H1 (cell line): ENCODE measurements around the gene SERPINA1. TPM values are rescaled to one million over a fixed set of nuclear protein-coding genes. Genes with fewer than 3 reads are reported as not detected.

Source experiments
- CTCF ChIA-PET: fragments of 300-600 bp; sonication (Branson Sonifier 250); formaldehyde crosslinking; loops from one replicate; lab custom pipeline; 2021; ENCODE audit not compliant: partially characterized antibody; lab: Charles Lee
- POLR2A ChIA-PET: fragments of 300-600 bp; sonication (Branson Sonifier 250); formaldehyde crosslinking; loops from one replicate; lab custom pipeline; 2021; ENCODE audit warnings: inconsistent platforms; ENCODE audit not compliant: partially characterized antibody; lab: Charles Lee
- DNase-seq, 2 experiments: peaks; one replicate each; pipeline versions ENCODE4 v3.0.0 to v3.0.0-alpha.2; 2010 to 2022; ENCODE audit warnings: low spot score in 2 of 2, low read depth in 1 of 2, mixed read lengths in 1 of 2
- FAIRE-seq: peaks from 2 replicates; lab custom pipeline; 2011; peaks lifted over from hg19 to GRCh38; lab: Jason Lieb, UNC
- H2AFZ ChIP-seq: 2 replicates; pipeline ENCODE4 v1.8.1; 2012; ENCODE audit warnings: low read length, inconsistent platforms
- H2AK5ac ChIP-seq: 2 replicates; pipeline ENCODE4 v1.6.1; 2013; ENCODE audit warnings: low read depth, low read length
- H2BK120ac ChIP-seq: replicated peaks from 2 replicates; pipeline ENCODE3; 2013; ENCODE audit warnings: low read depth, low read length, inconsistent platforms
- H2BK12ac ChIP-seq: 2 replicates; pipeline ENCODE4 v1.6.1; 2013; ENCODE audit warnings: low read depth, low read length
- H2BK15ac ChIP-seq: 2 replicates; pipeline ENCODE4 v1.6.1; 2013; ENCODE audit warnings: low read length
- H2BK20ac ChIP-seq: 2 replicates; pipeline ENCODE4 v1.6.1; 2013; ENCODE audit warnings: low read length
- H2BK5ac ChIP-seq: 2 replicates; pipeline ENCODE4 v1.6.1; 2013; ENCODE audit warnings: low read depth, low read length
- H3K14ac ChIP-seq: 2 replicates; pipeline ENCODE4 v1.6.1; 2013; ENCODE audit warnings: inconsistent platforms; ENCODE audit not compliant: insufficient read length
- H3K18ac ChIP-seq: 2 replicates; pipeline ENCODE4 v1.6.1; 2013; ENCODE audit warnings: low read length; ENCODE audit errors: extremely low read depth
- H3K23ac ChIP-seq: 2 replicates; pipeline ENCODE4 v1.6.1; 2013; ENCODE audit warnings: inconsistent platforms; ENCODE audit not compliant: insufficient read length
- H3K23me2 ChIP-seq: 2 replicates; pipeline ENCODE4 v1.6.1; 2013; ENCODE audit warnings: low read depth, low read length
- H3K27ac ChIP-seq: 2 replicates; pipeline ENCODE4 v1.6.1; 2011; ENCODE audit warnings: low read depth, low read length, inconsistent platforms
- H3K27me3 ChIP-seq, 4 experiments: replicated peaks in 1 of 4; 1 replicate in 1 of 4; 2 replicates in 3 of 4; pipeline versions ENCODE4 v1.6.1 to v1.8.1; 2011 to 2013; ENCODE audit warnings: low read length in 3 of 4, mild to moderate bottlenecking in 3 of 4, inconsistent platforms in 2 of 4, mixed read lengths in 2 of 4, moderate library complexity in 1 of 4; ENCODE audit not compliant: control insufficient read depth in 3 of 4, insufficient read depth in 3 of 4; ENCODE audit errors: extremely low read depth in 1 of 4
- H3K36me3 ChIP-seq, 4 experiments: 2 replicates each; pipeline versions ENCODE4 v1.6.1 to v1.8.1; 2011 to 2013; ENCODE audit warnings: mild to moderate bottlenecking in 4 of 4, low read length in 3 of 4, moderate library complexity in 2 of 4, control low read depth in 1 of 4, inconsistent platforms in 1 of 4; ENCODE audit not compliant: insufficient read depth in 4 of 4, control insufficient read depth in 2 of 4
- H3K4ac ChIP-seq: replicated peaks from 2 replicates; pipeline ENCODE3; 2013; ENCODE audit warnings: low read length, low read depth, mixed read lengths, inconsistent platforms; ENCODE audit not compliant: insufficient read length
- H3K4me1 ChIP-seq, 4 experiments: replicated peaks in 1 of 4; 1 replicate in 1 of 4; 2 replicates in 3 of 4; pipeline versions ENCODE4 v1.6.1 to v1.8.1; 2011 to 2013; ENCODE audit warnings: low read length in 3 of 4, inconsistent platforms in 2 of 4, mixed read lengths in 1 of 4; ENCODE audit not compliant: insufficient read depth in 4 of 4, control insufficient read depth in 3 of 4
- H3K4me2 ChIP-seq, 2 experiments: 2 replicates each; pipeline versions ENCODE4 v1.6.1 to v1.8.1; 2011 to 2013; ENCODE audit warnings: low read depth in 2 of 2, low read length in 2 of 2, control low read depth in 1 of 2, inconsistent platforms in 1 of 2, mild to moderate bottlenecking in 1 of 2; ENCODE audit not compliant: insufficient read depth in 1 of 2
- H3K4me3 ChIP-seq, 4 experiments: fragments of 200-600, 300-600 bp in 1 of 4; sonication (generic), shearing (Covaris generic), sonication (Bioruptor Twin) in 1 of 4; 2 replicates each; pipeline versions ENCODE4 v1.5.1 to v1.8.1; 2011 to 2016; ENCODE audit warnings: low read length in 4 of 4, low read depth in 3 of 4, control low read depth in 2 of 4, inconsistent platforms in 2 of 4, mild to moderate bottlenecking in 2 of 4, mixed read lengths in 1 of 4, moderate library complexity in 1 of 4; ENCODE audit not compliant: insufficient read depth in 2 of 4; ENCODE audit errors: extremely low read depth in 1 of 4
- H3K56ac ChIP-seq: replicated peaks from 2 replicates; pipeline ENCODE3; 2013; ENCODE audit warnings: low read depth, mild to moderate bottlenecking, mixed read lengths, low read length, inconsistent platforms; ENCODE audit not compliant: insufficient read length
- H3K79me1 ChIP-seq: 2 replicates; pipeline ENCODE4 v1.6.1; 2013; ENCODE audit warnings: low read depth, low read length, control low read depth
- H3K79me2 ChIP-seq, 2 experiments: 2 replicates each; pipeline versions ENCODE4 v1.6.1 to v1.8.1; 2012 to 2013; ENCODE audit warnings: low read length in 2 of 2, mild to moderate bottlenecking in 2 of 2, inconsistent platforms in 1 of 2; ENCODE audit not compliant: insufficient read depth in 2 of 2, control insufficient read depth in 1 of 2
- H3K9ac ChIP-seq, 4 experiments: replicated peaks in 1 of 4; 1 replicate in 1 of 4; 2 replicates in 3 of 4; pipeline versions ENCODE4 v1.6.1 to v1.8.1; 2011 to 2013; ENCODE audit warnings: low read depth in 3 of 4, low read length in 3 of 4, control low read depth in 2 of 4, mild to moderate bottlenecking in 2 of 4, moderate library complexity in 2 of 4, inconsistent platforms in 1 of 4; ENCODE audit errors: extremely low read depth in 1 of 4
- H3K9me3 ChIP-seq, 2 experiments: 2 replicates each; pipeline versions ENCODE4 v1.6.1 to v1.8.1; 2012 to 2013; ENCODE audit warnings: mild to moderate bottlenecking in 2 of 2, moderate library complexity in 2 of 2, control low read depth in 1 of 2, inconsistent platforms in 1 of 2, low read depth in 1 of 2, low read length in 1 of 2, mixed read lengths in 1 of 2; ENCODE audit not compliant: insufficient read depth in 2 of 2
- H4K20me1 ChIP-seq, 2 experiments: replicated peaks in 1 of 2; 2 replicates each; pipeline versions ENCODE3 to v1.8.1; 2011 to 2013; ENCODE audit warnings: inconsistent platforms in 2 of 2, low read length in 2 of 2, mild to moderate bottlenecking in 1 of 2; ENCODE audit not compliant: insufficient read depth in 2 of 2, control insufficient read depth in 1 of 2
- H4K5ac ChIP-seq: 2 replicates; pipeline ENCODE4 v1.6.1; 2013; ENCODE audit warnings: low read length, low read depth, mixed read lengths, inconsistent platforms; ENCODE audit not compliant: insufficient read length
- H4K8ac ChIP-seq: 2 replicates; pipeline ENCODE4 v1.8.0; 2013; ENCODE audit warnings: mild to moderate bottlenecking, moderate library complexity, low read length, inconsistent platforms; ENCODE audit not compliant: insufficient read depth; ENCODE audit errors: extremely low read depth
- H4K91ac ChIP-seq: replicated peaks from 2 replicates; pipeline ENCODE3; 2013; ENCODE audit warnings: low read length, mixed read lengths, inconsistent platforms; ENCODE audit not compliant: insufficient read length
- BCL11A ChIP-seq, 2 experiments: IDR thresholded peaks; one replicate each; pipeline ENCODE4 v1.6.1; 2011; ENCODE audit warnings: low read depth in 2 of 2, low read length in 2 of 2, mild to moderate bottlenecking in 2 of 2
- BRCA1 ChIP-seq: IDR thresholded peaks from 2 replicates; pipeline ENCODE4 v1.6.1; 2012; ENCODE audit warnings: low read depth, low read length, improper control_type of control experiment
- CEBPB ChIP-seq: IDR thresholded peaks from 2 replicates; pipeline ENCODE4 v1.6.1; 2012; ENCODE audit warnings: low read depth, low read length
- CHD1 ChIP-seq: IDR thresholded peaks from 2 replicates; pipeline ENCODE4 v1.6.1; 2012; ENCODE audit warnings: low read depth, low read length, improper control_type of control experiment
- CTBP2 ChIP-seq: IDR thresholded peaks from 2 replicates; pipeline ENCODE4 v1.7.0; 2011; ENCODE audit warnings: borderline replicate concordance, mild to moderate bottlenecking, moderate library complexity, mixed read lengths, low read length; ENCODE audit not compliant: insufficient read depth, insufficient read length
- FOSL1 ChIP-seq: IDR thresholded peaks from 2 replicates; pipeline ENCODE4 v1.6.1; 2011; ENCODE audit warnings: mild to moderate bottlenecking, low read depth, low read length, moderate library complexity; ENCODE audit not compliant: insufficient read depth
- NANOG ChIP-seq: IDR thresholded peaks from 2 replicates; pipeline ENCODE4 v1.6.1; 2011; ENCODE audit warnings: low read length, low read depth, mild to moderate bottlenecking, inconsistent platforms; ENCODE audit not compliant: insufficient read depth, poor library complexity, severe bottlenecking
- POLR2A ChIP-seq, 2 experiments: IDR thresholded peaks; 1 replicate in 1 of 2; 2 replicates in 1 of 2; pipeline ENCODE4 v1.6.1; 2011; ENCODE audit warnings: low read depth in 2 of 2, low read length in 2 of 2, mild to moderate bottlenecking in 2 of 2; ENCODE audit errors: control extremely low read depth in 1 of 2
- RNF2 ChIP-seq: fragments of 200-900, 300-1000 bp; sonication (generic); IDR thresholded peaks from 2 replicates; pipeline ENCODE4 v1.7.1; 2016; ENCODE audit warnings: borderline replicate concordance, low read depth, mild to moderate bottlenecking, antibody characterized with exemption, low read length; ENCODE audit not compliant: poor library complexity, severe bottlenecking; ENCODE audit errors: missing control alignments
- SAP30 ChIP-seq: fragments of 300-600 bp; sonication (generic); IDR thresholded peaks from 2 replicates; pipeline ENCODE4 v1.7.1; 2012; ENCODE audit warnings: low read length, moderate library complexity, mild to moderate bottlenecking, inconsistent platforms; ENCODE audit not compliant: insufficient read depth, insufficient replicate concordance
- SP1 ChIP-seq: IDR thresholded peaks from 2 replicates; pipeline ENCODE4 v1.6.1; 2011; ENCODE audit warnings: low read depth, low read length
- WGBS, 2 experiments: shearing (Covaris generic) in 1 of 2; methylation state at CpG; one replicate each; pipeline versions ENCODE4 v1.1.6 to v1.1.7; 2013 to 2015; ENCODE audit warnings: low lambda C conversion rate in 2 of 2, mixed read lengths in 2 of 2, inconsistent platforms in 1 of 2, low coverage in 1 of 2, missing lambda C conversion rate in 1 of 2; ENCODE audit not compliant: insufficient replicate concordance in 2 of 2, insufficient coverage in 1 of 2, insufficient read length in 1 of 2; ENCODE audit errors: extremely low coverage in 1 of 2, missing lambda C conversion rate in 1 of 2; 5-methylcytosine and 5-hydroxymethylcytosine counted together
- polyA plus RNA-seq, 7 experiments: library from polyadenylated mRNA; depleted of rRNA in 3 of 7; stranded (reverse) in 5 of 7; unstranded in 2 of 7; fragments of >200 nt in 5 of 7; fragments of 200-250 nt in 2 of 7; gene quantifications; 1 replicate in 5 of 7; 2 replicates in 1 of 7; 4 replicates in 1 of 7; pipeline versions ENCODE4 v1.2.1 to v1.2.3, GENCODE V29; 2011 to 2013; ENCODE audit warnings: missing spikeins in 2 of 7, mixed read lengths in 2 of 7
- total RNA-seq: library from RNA; stranded (reverse); fragmentation: NEBNext Ultra II Directional; extraction: Animal tissue kit (Norgen Biotek cat#: 25700); gene quantifications from 2 replicates; pipeline ENCODE4 v1.2.1, GENCODE V29; 2021

SERPINA1 gene
- total and polyA plus RNA-seq, 2 of the 8 experiments (the other 6 are each of a cell fraction or from before 2014, with no cell fraction given): 0.08 TPM; not detected in 1

- Histone ChIP-seq H3K18ac (no peak overlapping the region), H3K4me1 (peaks cover 11 to 25% (median 21%) of the 10 kb centered on the region in 4 experiments; a peak in 6 of 7 replicates), H3K79me2 (no peaks in the 10 kb centered on the region), H3K56ac (no peak overlapping the region), H4K5ac (no peak overlapping the region), H2BK20ac (no peak overlapping the region), H3K36me3 (peaks cover 0 to 7% (median 2%) of the 10 kb centered on the region in 4 experiments; a peak in 2 of 8 replicates), H3K4ac (no peak overlapping the region), H2BK15ac (no peak overlapping the region), H3K23me2 (no peaks in the 10 kb centered on the region), H3K27me3 (no peaks in the 10 kb centered on the region), H4K8ac (no peak overlapping the region), H2AK5ac (no peak overlapping the region), H2BK120ac (no peak overlapping the region), H3K4me2 (no peak overlapping the region), H3K79me1 (no peaks in the 10 kb centered on the region), H4K91ac (no peak overlapping the region), H4K20me1 (no peaks in the 10 kb centered on the region), H3K4me3 (no peak overlapping the region), H3K9ac (no peak overlapping the region), H2BK12ac (no peak overlapping the region), H3K14ac (no peak overlapping the region), H3K23ac (no peak overlapping the region), H3K27ac (no peak overlapping the region), H2AFZ (no peak overlapping the region), H3K9me3 (peaks cover 9% of the 10 kb centered on the region in 2 experiments; a peak in 3 of 4 replicates), H2BK5ac (no peak overlapping the region)
- TF ChIP-seq BCL11A (IDR thresholded peaks at IDR 0.05; ENCODE audit: low read depth in 2 of 2, low read length in 2 of 2) (no peak), RNF2 (no peak), POLR2A (IDR thresholded peaks at IDR 0.05; ENCODE audit: control extremely low read depth in 1 of 2, low read depth in 2 of 2, low read length in 2 of 2) (no peak), BRCA1 (no peak), CTBP2 (no peak), CEBPB (no peak), CHD1 (no peak), SP1 (no peak), NANOG (no peak), FOSL1 (no peak), SAP30 (no peak)
- DNase-seq: no peak
- CTCF ChIA-PET: interaction anchor here (0.6 to 1.9 kb wide), 6 partner anchors 9 to 21 kb away, joined by 3 to 4 read pairs (median 3); no protein-coding TSS in a partner anchor
- WGBS, 2 experiments: 91% methylated on average over 1 of the region's 1 CpG; no CpG with 5 or more reads in 1 of the 2 experiments
- FAIRE-seq: no peak
- POLR2A ChIA-PET: no interaction called here
These were observed 12.7 kb upstream of the SERPINA1 start for GRCh38 chr14:94401083-94401482.
